Measurements from ENCODE around the gene GTF2F2. TPM values are rescaled to one million over a fixed set of nuclear protein-coding genes. Genes with fewer than 3 reads are reported as not detected.
"Not testable (repeated sequence)": the region's sequence is repeated elsewhere in the genome, so short reads cannot be mapped to it uniquely, and the experiment has no call there.

GTF2F2 gene
- total RNA-seq, 4 donors from 2014 or later, result 12.1 to 18.1 (median 14.8) TPM

- DNase-seq (ENCODE audit: low spot score) (no peak), ATAC-seq (ENCODE audit: low FRiP score) (no peak)
- TF ChIP-seq CTCF (IDR thresholded peaks at IDR 0.05), result no peak
Observed at GRCh38 chr13:45179428-45179827, 59.1 kb downstream of the GTF2F2 start.

GRCh38 chr13:45180303-45180702 is 60.0 kb downstream of the GTF2F2 start:
- ATAC-seq (ENCODE audit: low FRiP score) (no peak), DNase-seq (ENCODE audit: low spot score) (no peak)
- no peak for TF ChIP-seq CTCF (IDR thresholded peaks at IDR 0.05)

- no peak for ATAC-seq (ENCODE audit: low FRiP score)
- no peak for TF ChIP-seq CTCF (IDR thresholded peaks at IDR 0.05)
Observed at GRCh38 chr13:45180713-45181601, 60.6 kb downstream of the GTF2F2 start.

GRCh38 chr13:45184693-45185092 is 64.4 kb downstream of the GTF2F2 start:
- ATAC-seq (ENCODE audit: low FRiP score), result no peak
- TF ChIP-seq CTCF (IDR thresholded peaks at IDR 0.05), result no peak

More at GRCh38 chr13:45180713-45181601, 60.6 kb downstream of the GTF2F2 start:
- DNase-seq (ENCODE audit: low spot score), result no peak

GRCh38 chr13:45185286-45185685 is 65.0 kb downstream of the GTF2F2 start:
- ATAC-seq (ENCODE audit: low FRiP score), result no peak
- TF ChIP-seq CTCF (IDR thresholded peaks at IDR 0.05), result no peak
- no peak for DNase-seq (ENCODE audit: low spot score)

More at GRCh38 chr13:45184693-45185092, 64.4 kb downstream of the GTF2F2 start:
- DNase-seq (ENCODE audit: low spot score), result no peak

- DNase-seq (ENCODE audit: low spot score); ATAC-seq (ENCODE audit: low FRiP score): not testable (repeated sequence)
Observed at GRCh38 chr13:45189077-45189476, 68.8 kb downstream of the GTF2F2 start.

GRCh38 chr13:45189511-45189910 is 69.2 kb downstream of the GTF2F2 start:
- not testable (repeated sequence) for DNase-seq (ENCODE audit: low spot score); ATAC-seq (ENCODE audit: low FRiP score)

GRCh38 chr13:45191874-45192273 is 71.6 kb downstream of the GTF2F2 start:
- TF ChIP-seq CTCF (IDR thresholded peaks at IDR 0.05), result no peak
- ATAC-seq (ENCODE audit: low FRiP score), result no peak
- no peak for DNase-seq (ENCODE audit: low spot score)

All from omental fat pad (tissue), 4 donors.